ENCODE results near the gene AP5S1. TPM values are rescaled to one million over a fixed set of nuclear protein-coding genes. Genes with fewer than 3 reads are reported as not detected.
A peak's percentile ranks its signal among the peaks of the same experiment; 100 is the strongest.

Gene AP5S1
- total RNA-seq, 1 experiment from 2014 or later = 3.9 TPM

DNA sequence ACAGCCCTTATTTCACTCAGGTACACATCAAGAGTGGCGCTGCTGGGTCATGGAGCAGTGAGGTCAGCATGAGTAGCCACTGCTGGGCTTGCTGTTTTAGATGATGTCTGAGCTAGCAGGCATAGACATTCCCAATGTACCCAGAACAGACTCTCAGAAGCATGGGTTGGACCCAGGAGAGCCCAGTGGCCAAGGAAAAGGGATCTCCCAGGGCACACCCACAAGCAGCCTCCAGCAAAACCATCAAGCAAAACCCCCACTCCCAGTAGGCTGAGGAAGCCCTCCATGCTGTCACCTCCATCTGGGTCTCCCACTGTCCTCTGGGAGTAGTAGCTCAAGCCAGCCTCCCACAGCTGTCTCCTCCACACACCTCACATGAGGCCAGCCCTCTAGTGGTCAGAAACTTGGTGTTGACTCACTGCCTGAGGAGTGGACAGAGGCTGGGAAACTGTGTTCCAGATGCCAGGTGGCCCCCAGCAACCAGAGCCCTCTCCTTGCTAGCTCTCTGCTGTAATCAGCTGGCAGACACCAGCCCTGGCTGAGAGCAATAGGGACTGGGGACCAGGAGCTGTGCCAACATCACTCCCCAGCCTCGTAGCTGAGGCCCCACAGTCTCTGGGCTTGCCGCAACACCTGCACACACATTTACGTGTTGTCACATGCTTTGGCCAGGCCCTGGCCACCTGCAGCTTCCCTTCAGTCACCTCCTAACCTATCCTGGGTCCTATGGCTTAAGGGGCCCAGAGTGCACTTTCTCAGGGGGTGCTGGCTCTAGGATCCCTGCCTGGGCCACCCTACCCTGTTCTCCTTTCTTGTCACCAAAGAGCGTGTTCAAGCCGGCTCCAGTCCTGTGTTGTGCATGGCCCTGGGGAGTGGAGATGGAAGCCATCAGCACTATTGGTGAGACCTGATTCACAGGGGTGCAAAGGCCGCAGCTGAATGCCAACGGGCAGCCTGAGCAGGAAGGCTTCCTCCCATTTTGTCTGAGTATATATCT, 1.9 kb upstream of the AP5S1 start:
- Histone ChIP-seq H2BK15ac (ENCODE audit: low read depth, low read length) (no peak overlapping the region), H3K4ac (ENCODE audit: low read depth, low read length) (no peak overlapping the region), H4K20me1 (ENCODE audit: control insufficient read depth, insufficient read depth, insufficient read length) (no peaks in the 10 kb centered on the region), H2BK120ac (ENCODE audit: low read depth, low read length, poor library complexity, severe bottlenecking) (no peak overlapping the region), H3K27ac (ENCODE audit: insufficient read length, low read depth, low read length) (no peak overlapping the region), H3K27me3 (ENCODE audit: insufficient read depth, low read length) (no peaks in the 10 kb centered on the region), H2BK20ac (ENCODE audit: low read depth, low read length, poor library complexity, severe bottlenecking) (no peak overlapping the region), H3K79me1 (ENCODE audit: insufficient read depth, low read depth, low read length, poor library complexity, severe bottlenecking) (no peaks in the 10 kb centered on the region), H4K8ac (replicated peaks; ENCODE audit: insufficient read length, low read depth, low read length) (no peak overlapping the region), H3K9me3 (ENCODE audit: control insufficient read depth, low read depth, low read length) (no peaks in the 10 kb centered on the region), H3T11ph (ENCODE audit: low read length) (no peak overlapping the region), H3K56ac (ENCODE audit: insufficient read length, low read depth, low read length) (no peak overlapping the region), H3K23me2 (ENCODE audit: insufficient read length, low read depth, low read length, poor library complexity, severe bottlenecking) (no peaks in the 10 kb centered on the region), H3K4me1 (ENCODE audit: insufficient read depth, low read length) (no peaks in the 10 kb centered on the region; the same call in 1 of the 2 replicates), H2AK5ac (ENCODE audit: insufficient read length, low read length) (no peak overlapping the region), H4K5ac (ENCODE audit: insufficient read length, low read depth, low read length) (no peak overlapping the region), H3K4me2 (ENCODE audit: insufficient read depth, insufficient read length, low read length) (no peak overlapping the region), H3K18ac (ENCODE audit: insufficient read length, low read depth, low read length) (no peak overlapping the region), H2AFZ (ENCODE audit: low read length) (no peak overlapping the region), H4K91ac (ENCODE audit: insufficient read length, low read depth, low read length) (no peak overlapping the region), H2BK5ac (ENCODE audit: insufficient read length, low read length) (no peak overlapping the region), H3K23ac (ENCODE audit: insufficient read length, low read depth, low read length) (no peak overlapping the region), H3K14ac (ENCODE audit: insufficient read depth, low read length) (no peak overlapping the region; the same call in 1 of the 2 replicates), H3K9ac (ENCODE audit: extremely low read depth, insufficient read length, low read length) (no peak overlapping the region), H2BK12ac (ENCODE audit: insufficient read length, low read depth, low read length) (no peak overlapping the region), H3K79me2 (ENCODE audit: insufficient read depth, low read length) (no peaks in the 10 kb centered on the region)
- DNase-seq = peak; percentile 87
- TF ChIP-seq, protein P1, sequence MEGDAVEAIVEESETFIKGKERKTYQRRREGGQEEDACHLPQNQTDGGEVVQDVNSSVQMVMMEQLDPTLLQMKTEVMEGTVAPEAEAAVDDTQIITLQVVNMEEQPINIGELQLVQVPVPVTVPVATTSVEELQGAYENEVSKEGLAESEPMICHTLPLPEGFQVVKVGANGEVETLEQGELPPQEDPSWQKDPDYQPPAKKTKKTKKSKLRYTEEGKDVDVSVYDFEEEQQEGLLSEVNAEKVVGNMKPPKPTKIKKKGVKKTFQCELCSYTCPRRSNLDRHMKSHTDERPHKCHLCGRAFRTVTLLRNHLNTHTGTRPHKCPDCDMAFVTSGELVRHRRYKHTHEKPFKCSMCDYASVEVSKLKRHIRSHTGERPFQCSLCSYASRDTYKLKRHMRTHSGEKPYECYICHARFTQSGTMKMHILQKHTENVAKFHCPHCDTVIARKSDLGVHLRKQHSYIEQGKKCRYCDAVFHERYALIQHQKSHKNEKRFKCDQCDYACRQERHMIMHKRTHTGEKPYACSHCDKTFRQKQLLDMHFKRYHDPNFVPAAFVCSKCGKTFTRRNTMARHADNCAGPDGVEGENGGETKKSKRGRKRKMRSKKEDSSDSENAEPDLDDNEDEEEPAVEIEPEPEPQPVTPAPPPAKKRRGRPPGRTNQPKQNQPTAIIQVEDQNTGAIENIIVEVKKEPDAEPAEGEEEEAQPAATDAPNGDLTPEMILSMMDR (conservative IDR thresholded peaks at IDR 0.05) = peak; percentile 70
- Mint-ChIP-seq H3K27ac (no peak overlapping the region; a peak in 2 of 7 replicates), H3K36me3 (ENCODE audit: insufficient read depth in 1 of 3, low read depth in 3 of 3) (peaks cover 0 to 2% (median 0%) of the 10 kb centered on the region in 3 experiments; a peak in 1 of 7 replicates), H3K9me3 (no peaks in the 10 kb centered on the region; a peak in 1 of 5 replicates), H3K4me1 (peaks cover 23 to 33% of the 10 kb centered on the region in 2 experiments), H3K4me3 (no peak overlapping the region), H3K27me3 (ENCODE audit: low read depth) (no peaks in the 10 kb centered on the region)
- WGBS (ENCODE audit: extremely low coverage, insufficient read length, low lambda C conversion rate) = no CpG with 5 or more reads among the region's 8 CpGs
